Fibroblast of upper back skin (primary cell): Measurements from ENCODE around the gene PCDH9.
"Not testable (repeated sequence)": the region's sequence is repeated elsewhere in the genome, so short reads cannot be mapped to it uniquely, and the experiment has no call there.

Experiments
- DNase-seq: peaks from one replicate; pipeline ENCODE4 v3.0.0-alpha.2; 2013

PCDH9 gene

DNA sequence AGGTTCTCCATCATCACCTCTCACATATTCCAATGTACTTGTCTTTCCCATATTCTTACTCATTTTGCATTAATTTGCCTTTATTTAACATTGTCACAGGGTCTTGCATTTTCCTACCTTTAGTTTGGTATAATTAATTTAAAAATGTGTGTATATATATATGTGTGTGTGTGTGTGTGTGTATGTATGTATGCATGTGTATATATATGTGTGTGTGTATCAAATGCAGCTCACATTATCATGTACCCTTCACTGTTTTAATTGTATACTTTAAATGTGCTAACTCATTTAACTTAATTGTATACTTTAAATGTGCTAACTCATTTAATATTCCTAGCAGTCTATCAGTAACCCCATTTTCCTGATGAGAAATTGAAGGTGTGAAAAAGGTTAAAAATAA, 104.5 kb downstream of the PCDH9 start:
- no peak for DNase-seq

GRCh38 chr13:67123165-67123564, 107.0 kb downstream of the PCDH9 start:
- no peak for DNase-seq

- no peak for DNase-seq
These were observed 107.9 kb downstream of the PCDH9 start for GRCh38 chr13:67122251-67122650.

DNA sequence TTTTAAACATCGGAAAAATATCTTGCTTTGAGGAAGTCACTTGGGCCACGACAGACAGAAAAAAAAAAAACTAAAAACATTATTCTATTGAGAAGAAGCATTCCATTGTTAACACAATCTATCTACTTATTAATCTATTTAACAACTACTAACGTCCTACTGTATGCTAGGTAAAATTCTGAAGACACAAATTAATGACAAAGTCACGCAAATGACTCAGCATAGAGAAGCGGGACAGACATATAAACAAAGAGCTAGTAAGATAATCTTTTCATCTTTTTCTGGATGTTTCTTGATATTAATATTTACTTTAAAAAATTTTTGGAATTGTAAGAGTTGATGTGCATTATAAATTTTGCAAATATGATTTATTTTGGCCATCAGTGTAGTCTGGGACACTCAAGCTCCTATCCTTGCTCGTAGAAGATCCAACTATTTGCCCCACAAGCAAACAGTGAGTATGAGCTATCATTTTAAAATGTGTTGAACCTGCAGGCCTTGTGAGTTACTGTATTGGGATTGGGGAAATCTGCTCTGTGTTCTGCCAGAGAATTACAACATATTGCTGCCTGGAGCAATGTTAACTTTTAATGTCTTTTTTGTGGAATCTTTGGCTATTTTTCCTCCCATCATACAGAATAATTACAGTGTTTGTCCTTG, 109.1 kb downstream of the PCDH9 start:
- DNase-seq = peak; percentile 53

- peak; percentile 95 for DNase-seq
These were observed 110.6 kb downstream of the PCDH9 start for GRCh38 chr13:67119481-67119894.

DNA sequence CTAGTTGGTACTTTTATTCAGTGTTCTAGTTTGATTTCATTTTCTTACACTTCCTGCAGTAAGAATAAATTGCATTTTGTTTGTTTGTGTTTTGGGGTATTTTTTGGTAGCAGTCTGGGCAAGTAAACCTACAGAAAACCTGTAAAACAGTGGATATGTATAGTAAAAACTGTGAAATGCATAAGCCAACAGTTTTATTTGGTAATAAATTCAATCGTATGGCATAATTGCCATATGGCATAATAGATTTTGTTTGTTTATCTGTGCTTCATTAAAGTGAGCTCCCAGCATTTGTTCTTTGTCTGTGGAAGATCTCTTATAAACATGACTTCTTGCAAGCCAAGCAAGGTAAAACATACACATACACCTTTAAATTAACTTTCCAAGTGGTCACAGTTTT, 111.9 kb downstream of the PCDH9 start:
- no peak for DNase-seq

GRCh38 chr13:67117010-67117550, 113.1 kb downstream of the PCDH9 start:
- no peak for DNase-seq

DNA sequence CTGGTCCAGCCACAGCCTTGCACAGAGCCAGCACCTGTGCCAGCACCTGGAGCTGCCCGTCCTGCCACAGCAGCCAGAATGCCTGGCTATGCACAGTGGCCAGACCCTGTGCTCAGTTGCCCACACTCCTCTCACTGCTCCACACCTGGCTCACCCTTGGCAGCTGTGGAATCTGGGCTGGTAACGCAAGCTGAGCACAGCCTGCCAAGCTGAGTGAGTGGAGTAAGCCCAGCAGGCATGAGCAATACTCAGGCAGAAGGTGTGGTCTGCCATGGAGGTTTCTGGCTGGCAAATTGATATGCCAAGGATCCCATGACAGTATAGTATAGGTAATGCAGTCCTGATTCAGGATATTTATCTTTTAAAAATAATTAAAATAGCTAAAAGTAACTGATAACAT, 122.2 kb downstream of the PCDH9 start:
- no peak for DNase-seq

DNA sequence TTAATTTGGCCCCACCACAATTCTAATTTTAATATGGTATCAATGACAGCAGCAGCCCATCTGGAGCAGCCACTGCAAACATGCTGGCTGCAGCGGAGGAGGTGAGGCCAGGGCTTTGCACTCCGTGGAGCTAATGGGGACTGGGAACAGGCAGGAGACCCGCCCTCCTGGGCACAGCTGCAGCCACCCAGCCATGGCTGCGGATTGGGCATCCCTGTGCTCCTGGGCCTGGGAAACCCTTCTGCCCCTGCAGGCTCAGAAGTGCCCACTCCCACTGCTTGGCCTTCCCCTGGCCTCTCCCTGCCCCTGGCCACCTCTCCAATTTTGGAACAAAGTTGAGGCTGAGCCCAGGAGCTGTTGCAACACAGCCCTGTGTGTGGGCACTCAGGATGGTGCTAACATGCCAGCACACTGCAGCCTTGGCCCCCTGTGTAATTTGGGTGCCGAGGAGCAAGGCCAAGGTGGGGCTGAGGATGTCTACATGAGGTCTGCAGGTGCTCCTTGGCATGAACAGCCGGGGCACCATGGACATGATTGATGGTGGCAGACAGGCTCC, 123.6 kb downstream of the PCDH9 start:
- DNase-seq = no peak

DNA sequence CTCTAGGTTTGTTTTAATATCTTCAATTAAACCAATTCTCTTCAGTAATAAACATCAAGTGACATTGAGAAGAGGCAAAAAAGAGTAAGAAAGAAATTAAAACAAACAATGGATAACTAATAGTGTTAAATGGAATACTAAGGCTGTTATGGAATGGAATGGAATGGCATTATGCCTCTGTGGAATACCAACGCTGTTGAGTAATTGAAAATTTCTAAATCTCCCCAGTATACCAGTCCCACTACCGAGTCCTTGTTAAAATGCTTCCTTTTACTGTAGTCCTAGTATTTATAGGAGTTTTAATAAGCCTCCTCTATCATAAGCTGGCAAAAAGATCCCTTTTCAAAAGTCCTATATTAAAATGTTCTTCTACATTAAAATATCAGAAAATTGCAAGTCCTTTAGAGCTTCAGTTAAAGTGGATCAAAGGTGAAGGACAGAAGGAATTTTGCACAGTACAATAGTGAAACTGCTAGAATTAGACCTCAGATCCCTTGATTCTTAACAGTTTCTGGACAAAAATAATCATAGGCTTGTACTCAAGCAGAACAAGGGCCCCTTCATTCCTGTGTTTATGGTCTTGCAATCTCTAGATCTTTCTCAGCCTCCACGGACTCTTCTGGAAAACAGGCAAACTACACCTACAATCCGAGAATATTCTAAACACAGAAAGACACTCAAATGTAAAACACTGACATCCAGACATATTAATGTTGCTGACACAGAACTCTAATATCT, 128.2 kb downstream of the PCDH9 start:
- no peak for DNase-seq

DNA sequence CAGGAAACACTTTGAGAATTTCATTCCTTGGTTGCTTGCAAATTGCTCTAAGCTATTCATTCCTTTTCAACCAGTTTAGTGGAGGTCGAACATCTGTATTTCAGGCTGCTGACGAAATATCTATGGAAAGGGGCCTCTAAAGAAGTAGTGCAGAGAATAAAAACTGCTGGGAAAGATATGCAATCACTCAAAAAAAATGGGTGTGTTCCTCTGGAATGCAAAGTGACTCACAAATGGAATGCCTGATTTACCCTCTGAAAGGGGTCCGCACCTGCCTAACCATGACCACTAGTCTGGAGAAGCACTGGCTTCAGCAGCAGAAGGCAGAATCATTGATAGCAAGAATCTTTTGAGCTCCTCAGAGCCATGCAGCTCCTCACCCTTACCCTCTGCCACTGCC, 129.4 kb downstream of the PCDH9 start:
- peak; percentile 38 for DNase-seq

- DNase-seq = no peak
These were observed 130.6 kb downstream of the PCDH9 start for GRCh38 chr13:67099494-67099893.

GRCh38 chr13:67097892-67098452, 132.2 kb downstream of the PCDH9 start:
- DNase-seq = no peak

DNA sequence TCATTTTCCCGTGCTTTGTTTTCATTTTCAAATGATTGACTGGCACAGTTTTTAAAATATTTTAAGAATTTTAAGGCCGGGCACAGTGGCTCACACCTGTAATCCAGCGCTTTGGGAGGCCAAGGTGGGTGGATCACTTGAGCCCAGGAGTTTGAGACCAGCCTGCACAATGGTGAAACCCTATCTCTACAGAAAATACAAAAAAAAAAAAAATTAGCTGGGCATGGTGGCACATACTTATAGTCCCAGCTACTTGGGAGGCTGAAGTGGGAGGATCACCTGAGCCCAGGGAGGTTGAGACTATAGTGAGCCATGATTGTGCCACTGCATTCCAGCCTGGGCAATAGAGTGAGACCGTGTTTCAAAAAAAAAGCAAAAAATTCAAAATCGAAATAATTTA, 133.2 kb downstream of the PCDH9 start:
- not testable (repeated sequence) for DNase-seq

GRCh38 chr13:67096418-67096817, 133.7 kb downstream of the PCDH9 start:
- no peak for DNase-seq

GRCh38 chr13:67095621-67096020, 134.5 kb downstream of the PCDH9 start:
- DNase-seq = no peak

- peak; percentile 23 for DNase-seq
These were observed 135.2 kb downstream of the PCDH9 start for GRCh38 chr13:67094952-67095351.

GRCh38 chr13:67094078-67094477, 136.1 kb downstream of the PCDH9 start:
- DNase-seq = no peak

DNA sequence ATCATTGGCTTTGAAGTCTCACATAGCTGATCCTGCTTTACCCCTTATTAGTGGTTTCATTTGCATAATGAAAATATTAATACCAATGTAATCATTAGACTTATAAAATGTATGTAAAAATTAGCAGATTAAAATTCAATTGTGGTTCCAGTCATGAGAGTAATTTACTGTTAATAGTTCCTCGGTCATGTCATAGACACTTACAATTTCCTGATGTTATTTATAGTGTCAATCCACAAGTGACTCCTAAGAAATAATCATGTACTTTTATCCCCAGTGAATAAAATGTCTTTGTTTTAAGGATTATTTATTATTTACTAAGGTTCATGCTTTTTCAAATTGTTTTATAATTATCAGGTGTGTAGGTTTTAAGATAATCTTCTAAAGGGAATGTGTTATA, 138.5 kb downstream of the PCDH9 start:
- DNase-seq = no peak

- peak; percentile 2 for DNase-seq
These were observed 139.3 kb downstream of the PCDH9 start for GRCh38 chr13:67090856-67091255.

DNA sequence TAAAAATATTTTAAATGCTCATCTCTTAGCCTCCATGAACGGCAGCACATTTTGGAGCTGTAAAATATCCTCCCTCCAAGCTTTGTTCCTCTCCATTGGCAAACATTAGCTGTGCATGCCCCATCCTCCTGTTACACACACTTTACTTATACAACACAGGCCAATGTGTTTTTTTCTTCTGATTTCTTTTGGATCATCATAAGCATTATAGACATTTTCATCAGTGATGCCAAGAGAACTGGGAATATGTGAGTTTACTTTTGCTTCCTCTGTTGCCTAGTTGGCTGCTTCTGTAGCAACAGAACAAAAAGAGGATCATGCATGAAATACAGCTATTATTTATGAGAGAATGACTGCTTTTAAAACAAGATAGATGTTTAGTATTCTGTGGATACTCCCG, 142.6 kb downstream of the PCDH9 start:
- no peak for DNase-seq

- no peak for DNase-seq
These were observed 143.9 kb downstream of the PCDH9 start for GRCh38 chr13:67086260-67086659.

DNA sequence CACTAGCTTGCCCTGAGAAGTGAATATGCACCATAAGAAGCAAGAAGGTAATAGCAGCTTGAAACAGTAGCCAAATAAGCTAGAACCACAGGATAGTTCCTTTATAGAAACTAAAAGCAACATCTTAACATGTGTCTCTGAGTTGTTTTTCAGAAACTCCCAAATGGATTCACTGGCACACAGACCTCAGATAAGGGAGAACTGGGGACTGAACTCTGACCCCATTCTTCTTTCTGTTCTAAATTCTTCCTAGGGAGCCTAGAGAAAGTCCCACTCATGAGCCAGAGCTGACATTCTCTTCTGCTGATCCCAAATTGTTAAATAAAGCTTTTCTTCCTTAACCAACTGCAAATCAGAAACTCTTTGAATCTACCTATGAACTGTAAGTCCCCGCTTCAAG, 146.1 kb downstream of the PCDH9 start:
- DNase-seq = no peak

DNA sequence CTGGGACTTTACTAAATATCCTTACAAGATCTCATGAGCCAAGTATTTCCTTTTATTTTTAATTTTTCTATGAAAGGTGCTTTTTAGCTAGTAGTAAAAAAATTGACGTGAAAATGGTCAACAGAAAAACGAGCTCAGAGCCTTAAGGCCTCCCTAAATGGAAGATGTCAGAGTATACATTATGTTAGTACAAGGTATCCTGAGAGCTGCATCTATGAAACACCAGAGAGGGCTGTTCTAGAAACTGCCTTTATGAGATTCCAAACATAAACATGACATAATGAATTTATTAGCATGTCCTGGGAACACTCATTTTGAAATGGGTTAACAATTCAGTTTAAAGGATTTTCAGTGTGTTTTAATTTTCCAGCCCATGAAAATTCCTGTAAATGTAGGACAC, 146.6 kb downstream of the PCDH9 start:
- DNase-seq = no peak
